HG02870 (cell line): ENCODE measurements around the gene RNF215.
"Not testable (repeated sequence)": the region's sequence is repeated elsewhere in the genome, so short reads cannot be mapped to it uniquely, and the experiment has no call there.

Experiments
- ATAC-seq: cut with Tn5 transposase; IDR thresholded peaks from one replicate; pipeline ENCODE4 v1.9.1; 2021; ENCODE audit warnings: mild to moderate bottlenecking, moderate library complexity; ENCODE audit not compliant: unreplicated experiment

Gene RNF215

DNA sequence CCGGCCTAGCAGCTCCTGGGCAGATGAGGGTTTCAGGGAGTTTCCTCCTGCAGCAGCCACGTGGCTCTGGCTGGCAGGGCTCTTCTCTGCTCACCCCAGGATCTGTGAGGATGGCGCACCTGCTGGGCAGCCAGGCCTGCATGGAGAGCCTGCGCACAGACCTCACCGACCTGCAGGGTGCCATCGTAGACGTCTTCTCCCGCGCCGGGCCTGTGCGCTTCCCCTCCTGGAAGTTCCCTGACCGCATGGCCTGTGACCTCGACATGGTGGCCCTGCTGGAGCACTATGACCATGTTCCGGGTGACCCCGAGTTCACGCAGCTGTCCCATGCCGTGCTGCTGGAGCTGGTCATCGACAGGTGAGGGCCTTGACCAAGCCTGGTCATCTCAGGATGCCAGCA lies 21.3 kb downstream of the RNF215 start:
- ATAC-seq: no peak

DNA sequence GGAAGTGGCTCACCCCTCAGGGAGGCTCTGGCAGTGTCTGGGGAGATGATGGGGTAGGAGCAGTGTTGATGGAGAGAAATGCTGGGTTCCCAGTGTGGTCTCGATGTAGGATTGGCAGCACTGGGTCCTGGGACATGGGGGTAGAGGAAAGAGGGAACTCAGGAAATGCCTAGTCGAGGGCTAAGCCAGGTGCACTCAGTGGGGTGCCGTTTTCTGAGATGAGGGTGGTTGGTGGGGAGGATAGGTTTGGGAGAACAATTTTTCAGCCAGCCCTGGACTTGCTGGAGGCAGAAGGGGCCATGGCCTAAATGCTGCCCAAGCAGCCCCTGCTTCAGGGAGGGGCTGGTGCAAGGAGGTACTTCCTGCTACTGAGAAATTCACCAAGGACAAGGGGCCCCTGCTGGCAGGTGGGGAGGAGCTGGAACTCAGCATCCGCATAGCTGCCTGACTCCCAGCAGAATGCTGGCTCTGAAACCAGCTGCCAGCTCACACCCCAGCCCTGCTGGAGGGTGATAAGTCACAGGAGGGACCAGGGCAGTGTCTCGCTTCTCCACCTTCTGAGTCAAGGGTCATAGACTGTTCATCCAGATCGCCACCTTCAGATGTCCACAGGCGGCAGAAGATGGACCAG lies 24.4 kb downstream of the RNF215 start:
- no peak for ATAC-seq

DNA sequence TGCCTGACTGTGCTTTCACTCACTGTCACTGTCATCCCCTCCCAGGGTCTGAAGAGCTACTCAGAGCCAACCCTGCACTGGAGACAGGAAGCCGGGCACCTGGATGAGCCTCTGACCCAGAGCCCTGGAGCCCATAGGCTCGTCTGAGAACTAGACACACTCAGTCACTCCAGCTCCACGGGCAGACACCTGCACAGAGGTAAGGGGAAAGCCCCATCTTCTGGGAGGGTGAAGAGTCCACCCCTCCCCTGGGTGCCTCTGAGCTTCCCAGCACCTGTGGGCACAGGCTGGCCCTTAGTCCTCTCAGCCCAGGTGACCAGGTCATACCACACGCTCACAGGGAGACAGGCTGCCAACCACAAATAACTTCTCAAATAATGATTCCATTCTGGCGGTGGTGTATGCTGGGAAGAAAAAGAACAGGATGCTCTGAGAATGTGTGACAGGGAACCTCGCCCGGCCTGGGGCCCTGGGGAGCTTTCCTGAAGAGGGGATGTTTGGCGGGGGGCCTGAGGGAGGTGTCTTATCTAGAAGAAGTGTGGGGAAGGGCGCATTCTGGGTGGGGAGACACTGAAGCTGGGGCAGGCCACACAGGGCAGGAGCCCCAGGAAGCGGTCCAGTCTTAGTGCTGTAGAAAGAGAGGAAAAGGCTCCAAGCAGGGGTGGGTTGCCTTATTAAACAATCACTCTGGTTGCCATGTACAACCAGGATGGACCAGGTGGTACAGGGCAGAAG lies 25.1 kb downstream of the RNF215 start:
- no peak for ATAC-seq

DNA sequence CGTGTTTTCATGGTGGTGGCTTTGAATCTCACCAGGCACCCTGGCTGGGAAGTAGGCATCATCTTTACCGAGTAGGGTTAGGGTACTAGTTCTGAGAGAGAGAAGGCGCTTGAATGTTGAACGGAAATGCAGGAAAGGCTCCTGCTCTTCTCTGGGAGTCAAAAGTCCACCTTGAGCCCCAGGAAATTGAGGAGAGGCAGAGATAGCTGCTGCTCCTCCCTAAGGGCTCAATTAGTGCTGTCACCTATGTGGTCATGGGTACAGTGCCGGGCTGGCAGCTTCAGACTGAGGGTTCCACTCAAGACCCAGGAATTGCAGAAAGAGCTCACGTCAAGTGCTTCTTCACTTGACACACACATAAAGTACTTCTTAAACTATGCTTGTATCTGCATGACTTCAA lies 28.7 kb downstream of the RNF215 start:
- ATAC-seq: no peak

DNA sequence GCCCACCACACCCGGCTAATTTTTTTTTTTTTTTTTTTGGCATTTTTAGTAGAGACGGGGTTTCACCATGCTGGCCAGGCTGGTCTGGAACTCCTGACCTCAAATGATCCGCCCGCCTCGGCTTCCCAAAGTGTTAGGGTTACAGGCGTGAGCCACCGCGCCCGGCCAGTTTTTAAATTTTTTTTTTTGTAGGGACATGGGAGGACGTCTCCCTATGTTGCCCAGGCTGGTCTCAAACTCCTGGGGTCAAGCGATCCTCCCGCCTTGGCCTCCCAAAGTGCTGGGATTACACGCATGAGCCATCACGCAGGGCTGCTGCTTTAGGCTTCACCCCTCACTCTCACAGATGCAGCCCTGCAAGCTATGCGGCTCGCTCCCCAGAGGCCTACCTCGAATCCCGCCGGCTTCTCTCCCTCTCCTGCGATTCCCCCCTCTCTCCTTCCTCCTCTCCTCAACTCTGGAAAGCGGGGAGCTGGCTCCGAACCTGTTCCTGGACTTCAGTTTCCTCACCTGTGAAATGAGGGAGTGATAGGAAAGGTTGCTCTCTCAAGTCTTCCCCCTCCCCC lies 29.5 kb downstream of the RNF215 start:
- ATAC-seq: no peak

DNA sequence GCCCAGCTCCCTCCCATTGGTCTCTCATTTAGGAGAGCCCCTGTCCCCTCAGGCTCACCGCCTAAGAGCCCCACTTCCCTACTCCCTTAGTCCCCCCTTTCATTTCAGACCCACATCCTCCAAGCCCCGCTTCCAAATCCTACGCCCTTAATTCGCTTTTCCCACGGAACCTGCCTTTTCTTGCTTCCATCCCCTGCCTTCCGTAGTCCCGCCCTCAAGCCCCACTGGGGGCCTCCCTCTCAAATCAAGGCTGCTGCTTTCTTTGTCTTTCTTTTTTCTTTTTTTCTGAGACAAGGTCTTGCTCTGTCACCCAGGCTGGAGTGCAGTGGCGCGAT lies 30.0 kb downstream of the RNF215 start:
- ATAC-seq: no peak

DNA sequence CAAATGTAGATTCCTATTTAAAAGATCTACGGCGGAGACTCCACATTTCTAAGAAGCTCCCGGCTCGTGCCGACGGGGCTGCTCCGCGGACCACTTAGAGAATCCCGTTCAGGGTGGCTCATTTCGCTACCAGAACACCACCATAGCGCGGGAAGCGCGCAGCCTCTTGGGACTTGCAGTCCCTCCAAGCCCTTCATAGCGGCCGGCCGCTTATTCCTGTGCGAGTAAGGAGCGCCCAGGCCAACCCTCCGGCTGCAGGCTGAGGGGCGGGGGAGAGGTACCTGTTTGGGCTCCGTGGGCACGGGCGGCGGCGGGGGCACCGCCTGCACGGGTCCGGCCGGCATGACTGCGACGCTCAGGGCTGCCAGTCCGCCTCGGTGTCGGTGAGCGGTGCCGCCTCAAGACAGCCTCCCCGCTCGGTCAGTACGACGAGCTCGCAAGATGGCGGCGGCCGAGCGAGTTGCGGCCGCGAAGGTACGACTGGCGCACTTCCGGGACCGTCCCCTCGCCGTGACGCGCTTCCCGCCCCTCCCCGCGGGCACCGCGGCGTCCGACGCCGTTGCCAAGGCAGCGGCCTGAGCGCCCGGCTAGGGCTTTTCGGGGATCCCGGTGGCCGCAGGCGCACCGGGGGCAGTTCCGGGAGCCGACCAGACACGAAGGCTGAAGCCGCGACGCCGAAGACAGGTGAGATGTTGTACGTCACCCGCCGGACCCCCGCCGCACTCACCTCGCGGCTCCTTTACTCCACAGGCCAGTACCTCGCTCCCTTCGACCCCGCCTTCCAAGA lies 30.6 kb downstream of the RNF215 start, which contains the start of the genes CCDC157 and SF3A1:
TSS of gene CCDC157 (plus strand) at position 559 of the 787 bp plus-strand sequence. CDS start 8,994 bp downstream, outside the sequence.
TSS of gene SF3A1 (minus strand) at position 446 of the 787 bp plus-strand sequence. CDS start at position 344, 102 bp downstream.
- ATAC-seq: peak; percentile 83

DNA sequence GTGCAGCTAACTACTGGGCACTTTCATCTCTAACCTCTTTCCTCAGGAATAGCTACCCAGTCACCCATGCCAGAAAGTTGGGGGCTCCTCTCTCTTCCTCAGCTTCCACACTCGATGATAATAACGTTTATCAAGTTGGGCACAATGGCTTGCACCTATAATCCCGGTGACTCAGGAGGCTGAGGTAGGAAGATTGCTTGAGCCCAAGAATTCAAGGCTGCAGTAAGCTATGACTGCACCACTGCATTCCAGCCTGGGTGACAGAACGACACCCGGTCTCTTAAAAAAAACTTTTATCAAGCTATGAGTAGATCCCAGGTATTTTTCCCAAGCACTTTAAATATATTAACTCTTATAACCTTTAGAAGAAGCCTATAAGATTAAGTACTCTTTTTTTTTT lies 32.6 kb downstream of the RNF215 start:
- ATAC-seq: no peak

DNA sequence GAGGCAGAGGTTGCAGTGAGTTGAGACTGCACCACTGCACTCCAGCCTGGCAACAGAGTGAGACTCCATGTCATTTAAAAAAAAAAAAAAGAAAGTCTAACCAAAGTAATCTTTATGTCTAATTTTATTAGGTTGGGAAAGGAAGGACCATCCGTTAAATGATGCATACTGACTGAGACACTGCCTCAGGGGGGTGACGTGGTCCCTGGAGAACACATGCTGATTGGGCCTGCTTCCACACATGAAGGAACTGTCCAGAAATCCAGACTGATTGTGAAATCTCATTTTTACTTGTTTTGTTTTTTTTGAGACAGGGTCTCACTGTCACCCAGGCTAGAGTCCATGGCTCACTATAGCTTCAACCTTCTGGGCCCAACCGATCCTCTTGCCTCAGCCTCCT lies 36.0 kb downstream of the RNF215 start:
- ATAC-seq: no peak

DNA sequence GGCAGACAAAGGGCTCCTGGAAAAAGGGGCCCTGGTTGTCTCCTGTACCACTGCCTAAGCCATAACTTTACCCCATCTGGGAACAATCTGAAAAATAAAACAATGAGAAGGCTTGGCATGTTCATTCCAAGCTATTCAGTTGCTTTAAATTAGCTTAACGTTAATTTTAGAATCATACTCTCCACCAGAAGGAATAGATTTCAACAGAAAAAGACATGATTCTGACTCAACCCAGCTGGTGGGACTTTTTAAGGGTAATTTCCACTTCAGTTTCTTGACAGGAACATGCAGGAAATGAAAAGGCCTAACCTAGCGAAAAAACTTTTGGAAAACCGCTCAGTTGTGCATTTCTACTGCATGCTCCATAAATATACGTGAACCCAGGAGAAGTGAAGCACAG lies 38.4 kb downstream of the RNF215 start:
- ATAC-seq: no peak

DNA sequence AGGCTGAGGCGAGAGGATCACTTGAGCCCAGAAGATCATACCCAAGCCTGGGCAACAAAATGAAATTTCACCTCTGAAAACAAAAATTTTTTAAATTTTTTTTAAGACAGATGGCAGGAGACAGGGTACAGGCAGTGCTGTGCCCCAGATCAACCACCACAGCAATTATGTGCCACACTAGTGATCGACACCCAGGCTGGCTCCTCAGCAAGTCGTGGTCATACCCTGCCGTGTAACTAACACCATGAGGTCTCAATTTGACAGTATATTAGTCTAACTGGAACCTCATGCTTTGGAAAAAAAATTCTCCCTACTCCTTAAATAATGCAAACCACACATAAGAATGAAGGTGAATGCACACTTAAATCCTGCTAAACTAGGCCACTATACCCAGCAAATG lies 38.8 kb downstream of the RNF215 start:
- no peak for ATAC-seq

DNA sequence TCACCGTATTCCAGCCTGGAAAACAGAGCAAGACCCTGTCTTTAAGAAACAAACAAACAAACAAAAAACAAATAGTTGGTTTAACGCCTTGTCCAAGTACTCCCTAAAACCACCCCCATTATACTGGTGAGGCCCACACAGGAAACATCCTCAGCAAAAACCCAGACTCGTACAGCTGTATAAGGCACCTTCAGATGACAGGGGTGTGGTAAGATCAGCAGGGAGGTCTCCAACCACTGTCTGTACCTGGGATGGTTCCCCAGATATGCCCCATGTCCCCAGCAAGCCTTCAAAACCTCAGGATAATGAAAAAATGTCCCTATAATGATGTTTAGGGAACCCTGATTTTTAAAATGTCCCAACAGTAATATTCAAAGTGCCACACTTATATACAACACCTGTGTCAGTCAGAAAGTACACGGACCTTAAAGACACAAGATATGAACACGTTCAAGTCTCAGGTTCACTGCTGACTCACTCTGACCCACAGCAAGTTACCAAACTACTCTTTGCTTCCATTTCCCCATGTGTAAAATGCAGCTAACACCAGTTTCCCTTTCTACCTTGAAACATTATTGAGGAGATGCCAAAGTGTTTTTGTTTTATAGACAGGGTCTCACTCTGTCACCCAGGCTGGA lies 39.8 kb downstream of the RNF215 start:
- ATAC-seq: no peak

DNA sequence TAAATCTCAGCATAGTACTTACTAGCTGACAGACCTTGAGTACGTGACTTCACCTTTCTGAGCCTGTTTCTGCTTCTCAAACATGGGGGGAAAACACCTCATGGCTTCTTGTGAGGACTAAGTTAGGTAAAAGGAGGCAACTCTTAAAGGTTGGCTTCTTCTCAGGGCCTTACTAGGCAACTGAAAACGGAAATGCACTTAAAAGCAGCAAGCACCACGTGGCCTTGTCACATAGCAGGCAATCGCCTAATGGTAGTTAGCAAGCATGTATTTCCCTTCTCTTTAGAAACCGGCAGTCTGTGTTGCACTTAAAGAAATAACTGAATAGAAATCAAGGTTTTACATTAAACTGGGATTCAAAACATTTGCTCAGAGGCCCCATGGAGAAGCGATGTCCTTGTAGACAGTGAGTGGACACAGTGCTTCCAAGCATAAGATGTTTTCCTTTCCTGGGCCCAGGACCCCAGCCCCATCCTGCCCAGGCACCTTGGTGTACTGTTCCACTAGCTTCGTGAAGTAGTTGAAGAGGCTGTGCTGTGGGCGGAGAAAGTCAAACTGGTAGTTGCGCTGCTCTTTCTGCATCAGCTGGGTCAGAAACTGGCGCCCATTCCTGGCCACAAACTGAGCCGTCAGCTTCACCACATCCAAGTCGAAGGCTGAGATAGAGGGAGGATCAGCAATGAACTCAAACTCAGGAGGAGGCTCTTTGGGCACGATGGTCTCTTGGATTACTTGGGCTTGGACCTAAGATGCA lies 42.6 kb downstream of the RNF215 start:
- ATAC-seq: no peak

DNA sequence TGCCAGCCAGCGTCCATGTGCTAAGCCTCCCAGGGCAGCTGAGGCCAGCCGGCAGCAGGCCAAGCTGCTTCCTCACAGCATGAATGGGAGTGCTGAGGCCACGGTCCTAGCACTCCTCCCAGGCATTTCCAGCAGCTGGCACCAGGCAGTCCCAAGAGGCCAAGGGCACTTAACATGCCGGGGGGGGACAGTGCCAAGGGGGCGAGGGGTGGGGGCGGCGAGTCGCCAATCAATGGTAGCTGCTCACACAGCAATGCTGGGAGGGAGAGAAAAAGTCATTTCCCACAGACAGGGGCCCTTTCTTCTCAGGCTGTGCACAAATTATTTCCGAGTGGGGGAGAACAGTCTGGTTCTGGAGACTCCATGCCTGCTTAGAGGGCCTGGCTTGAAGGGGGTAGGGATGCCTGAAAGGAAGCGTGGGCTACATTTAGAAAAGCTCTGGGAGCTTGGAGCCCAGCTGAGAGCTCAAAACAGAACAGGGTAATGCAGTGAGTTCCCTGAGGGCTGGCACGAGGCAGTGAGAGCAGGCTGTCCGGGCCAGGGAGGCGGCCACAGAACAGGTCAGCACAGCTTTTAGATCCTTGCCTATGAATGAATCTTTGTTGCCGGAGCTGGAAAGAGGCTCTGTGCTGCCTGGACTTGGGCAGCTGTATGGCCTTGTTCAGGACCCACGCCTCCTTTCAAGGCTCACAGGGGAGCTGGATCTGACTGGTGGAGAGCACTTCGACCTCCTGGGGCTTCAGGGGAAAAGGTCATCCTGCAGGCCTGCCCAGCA lies 46.1 kb downstream of the RNF215 start:
- no peak for ATAC-seq

DNA sequence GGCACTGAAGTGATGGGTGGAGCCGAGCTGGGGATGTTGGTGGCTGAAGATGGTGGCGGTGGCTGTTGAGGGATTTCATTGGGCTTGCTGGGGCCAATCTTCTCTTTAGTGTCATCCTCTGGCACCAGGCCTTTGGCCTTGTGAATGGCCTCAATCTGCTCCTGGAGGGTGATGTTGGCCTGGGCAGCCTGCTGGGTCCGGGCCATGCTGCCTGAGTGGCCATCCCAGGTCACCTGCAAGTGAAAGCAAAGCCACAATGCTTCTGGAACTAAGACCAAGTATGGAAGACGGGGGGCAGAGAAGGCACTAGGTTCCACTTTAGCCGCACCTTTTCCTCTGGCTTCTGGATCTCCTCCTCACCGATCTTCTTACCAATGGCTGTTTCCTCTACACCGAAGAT lies 48.4 kb downstream of the RNF215 start:
- ATAC-seq: no peak

DNA sequence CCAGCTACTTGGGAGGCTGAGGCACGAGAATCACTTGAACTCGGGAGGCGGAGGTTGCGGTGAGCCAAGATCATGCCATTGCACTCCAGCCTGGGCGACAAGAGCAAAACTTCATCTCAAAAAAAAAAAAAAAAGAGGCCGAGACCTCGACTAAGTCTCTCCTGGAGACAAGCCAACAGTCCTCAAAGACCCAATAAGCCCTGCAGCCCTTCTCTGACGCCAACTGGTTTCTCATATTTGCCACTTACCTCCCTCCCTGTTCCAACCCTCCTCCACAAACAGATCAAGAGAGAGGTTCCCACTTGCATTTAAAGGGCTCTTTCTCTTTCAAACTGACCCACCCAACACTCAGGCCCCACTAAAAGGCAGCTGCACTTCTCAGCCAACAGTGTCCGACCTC lies 48.9 kb downstream of the RNF215 start:
- ATAC-seq: not testable (repeated sequence)

DNA sequence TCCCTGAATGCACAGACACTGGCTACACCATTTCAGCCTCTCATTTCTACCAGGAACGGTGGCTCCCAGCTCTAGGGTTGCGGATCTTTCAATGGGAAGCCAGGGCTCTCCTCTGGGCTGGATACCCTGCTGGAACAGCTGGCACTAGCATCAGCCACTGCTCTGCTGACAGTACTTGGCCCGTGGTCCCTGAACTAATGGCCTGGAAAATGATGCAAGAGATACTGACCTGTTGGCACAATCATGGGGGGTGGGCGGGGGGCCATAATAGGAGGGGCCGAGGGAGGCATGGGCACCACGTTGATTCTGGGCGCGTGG lies 49.8 kb downstream of the RNF215 start:
- no peak for ATAC-seq

DNA sequence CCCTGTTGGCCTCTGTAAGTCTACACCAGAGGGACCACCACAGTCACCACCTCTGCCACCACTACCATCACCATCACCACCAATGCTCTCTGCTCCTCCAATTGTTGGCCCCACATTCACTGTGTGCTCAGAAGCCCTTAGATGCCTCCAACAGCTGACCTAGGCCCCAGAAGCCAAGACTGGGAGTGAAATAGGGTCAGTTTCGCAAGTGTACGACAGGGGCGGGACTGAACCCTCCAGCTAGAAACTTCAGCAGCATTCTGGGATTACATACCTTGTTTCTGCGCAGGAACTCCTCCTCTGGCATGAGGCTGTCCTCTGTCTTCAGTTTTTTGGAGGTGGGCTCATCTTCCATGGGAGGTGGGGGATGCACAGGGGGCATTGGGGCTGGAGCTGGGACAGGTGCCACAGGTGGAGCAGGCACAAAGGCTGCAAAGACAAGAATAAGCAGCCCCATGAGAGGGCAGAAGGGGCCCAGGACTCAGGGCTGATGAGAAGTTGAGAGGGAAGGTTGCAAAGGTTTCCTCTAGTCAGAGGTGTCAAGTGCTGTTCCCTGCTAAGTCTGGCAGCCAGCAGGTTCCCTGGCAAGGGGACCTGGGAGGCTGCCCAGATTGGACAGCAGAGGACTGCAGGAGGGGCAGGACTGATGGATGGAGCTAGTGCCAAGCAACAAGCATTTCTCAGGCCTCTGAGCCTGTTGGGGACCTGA lies 50.3 kb downstream of the RNF215 start:
- no peak for ATAC-seq

DNA sequence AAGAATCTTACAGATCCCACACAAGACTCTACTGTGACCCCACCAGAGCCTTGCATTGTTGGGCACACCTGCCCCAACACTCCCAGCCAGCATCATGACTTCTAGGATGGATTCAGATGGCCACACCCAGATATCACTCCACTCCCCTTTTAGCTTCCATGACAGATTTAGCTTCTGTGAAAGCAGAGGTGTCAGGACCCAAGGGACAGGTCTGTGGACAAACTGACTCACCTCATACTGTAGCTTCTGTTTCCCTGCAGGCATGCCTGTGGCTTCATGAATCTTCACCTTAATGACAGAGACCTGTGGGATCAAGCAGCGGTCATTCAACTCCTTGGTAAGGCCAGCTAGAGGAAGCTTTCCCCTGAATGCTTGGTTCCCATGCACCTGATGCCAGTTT lies 52.0 kb downstream of the RNF215 start:
- ATAC-seq: no peak
